Sciatic nerve (tissue), 2 donors: Measurements from ENCODE around the gene MDM2. TPM values are rescaled to one million over a fixed set of nuclear protein-coding genes. Genes with fewer than 3 reads are reported as not detected.

Experiments
- ATAC-seq: fragments of 200-7000 bp; cut with Tn5 transposase; one replicate; pipeline ENCODE4 v1.9.1; 2020; ENCODE audit warnings: mild to moderate bottlenecking, moderate library complexity
- DNase-seq: peaks from one replicate; pipeline ENCODE4 v3.0.0-alpha.2; 2020; ENCODE audit warnings: low spot score
- intact Hi-C: fragments of 100-400 bp; cut with DNase I; formaldehyde crosslinking; loops from one replicate; pipeline ENCODE4 v1.14.2; 2022
- total RNA-seq: library from RNA; stranded (reverse); fragmentation: NEBNext Ultra II Directional; extraction: Animal tissue kit (Norgen Biotek cat#: 25700); gene quantifications from one replicate; pipeline ENCODE4 v1.2.1, GENCODE V29; 2021
- donor health status: DM: no; HTN: no; CAD: no.
- donor health status: DM: no; HTN: no; CAD: no.

MDM2 gene
- total RNA-seq, 1 donor from 2014 or later: 85.7 TPM

DNA sequence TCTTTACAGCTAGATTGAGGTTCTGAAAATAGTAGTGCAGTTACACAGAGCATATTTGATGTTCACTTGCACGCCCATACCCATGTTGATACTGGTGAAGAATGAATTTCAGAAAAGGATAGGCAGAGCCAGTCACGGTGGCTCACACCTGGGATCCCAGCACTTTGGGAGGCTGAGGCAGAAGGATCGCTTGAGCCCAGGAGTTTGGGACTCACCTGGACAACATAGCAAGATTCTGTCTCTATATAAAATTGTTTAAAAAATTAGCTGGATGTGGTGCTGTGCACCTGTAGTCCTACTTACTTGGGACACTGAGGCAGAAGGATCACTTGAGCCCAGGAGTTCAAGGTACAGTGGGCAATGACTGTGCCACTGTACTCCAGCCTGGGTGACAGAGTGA, 56.6 kb downstream of the MDM2 start:
- no peak for DNase-seq
- intact Hi-C loops: loop anchor here (10.0 kb wide), 1 partner anchor 200 kb away; no protein-coding TSS in a partner anchor
- no peak for ATAC-seq

DNA sequence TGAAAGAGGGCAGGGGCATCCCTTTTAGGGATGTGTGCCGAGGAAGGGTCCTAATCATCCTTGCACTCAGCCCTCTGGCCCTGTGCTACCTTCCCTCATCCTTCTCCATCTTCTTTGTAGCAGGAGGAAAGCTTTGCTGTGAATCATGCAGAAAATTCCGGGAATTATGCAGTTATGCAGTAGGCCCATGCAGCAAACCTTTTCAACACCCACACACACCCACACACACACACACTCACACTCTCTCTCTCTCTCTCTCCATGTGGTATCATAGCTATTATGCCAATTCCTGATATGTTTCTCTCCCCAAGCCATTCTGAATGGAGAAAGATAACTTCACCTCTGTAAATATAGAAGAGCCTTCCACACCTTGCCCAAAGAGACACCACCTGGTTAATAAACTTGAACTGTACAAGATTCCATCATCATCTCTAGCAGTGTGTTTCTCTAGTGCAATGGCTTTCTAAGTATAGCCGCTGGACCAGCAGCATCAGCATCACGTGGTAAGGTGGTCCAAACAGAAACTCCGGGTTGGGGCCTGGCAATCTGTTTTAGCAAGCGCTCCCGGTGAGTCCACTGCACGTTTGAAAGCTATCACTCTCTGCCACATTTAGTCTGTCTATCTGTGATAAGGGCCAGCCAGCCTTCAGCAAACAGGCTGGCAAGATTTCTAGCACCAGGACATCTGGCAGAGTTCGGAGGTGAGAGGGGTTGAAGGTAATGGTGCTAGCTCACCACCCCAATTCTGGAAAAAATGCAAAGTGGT, 57.6 kb downstream of the MDM2 start:
- ATAC-seq (no peak), DNase-seq (no peak)
- intact Hi-C loops: loop anchor here (10.0 kb wide), 1 partner anchor 199 kb away; no protein-coding TSS in a partner anchor

DNA sequence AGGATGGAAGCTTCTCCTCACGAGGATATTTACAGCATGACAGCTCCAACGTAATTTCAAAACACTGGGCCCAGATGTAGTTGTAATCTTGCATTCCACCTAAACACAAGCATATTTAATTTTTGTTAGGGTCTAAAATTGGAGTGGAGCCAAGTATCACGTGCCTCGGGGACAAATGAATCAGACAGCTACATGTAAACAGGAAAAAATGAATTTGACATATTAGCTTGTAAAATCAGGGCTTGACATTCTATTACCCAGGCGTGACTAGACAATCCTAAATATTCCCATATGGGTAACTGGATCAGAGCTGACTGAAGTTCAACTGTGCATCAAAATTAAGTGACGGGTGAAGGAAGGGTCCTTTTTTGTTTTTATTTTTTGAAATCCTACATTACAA, 59.0 kb downstream of the MDM2 start:
- intact Hi-C loops: loop anchor here (10.0 kb wide), 1 partner anchor 198 kb away; no protein-coding TSS in a partner anchor
- DNase-seq: no peak
- no peak for ATAC-seq

DNA sequence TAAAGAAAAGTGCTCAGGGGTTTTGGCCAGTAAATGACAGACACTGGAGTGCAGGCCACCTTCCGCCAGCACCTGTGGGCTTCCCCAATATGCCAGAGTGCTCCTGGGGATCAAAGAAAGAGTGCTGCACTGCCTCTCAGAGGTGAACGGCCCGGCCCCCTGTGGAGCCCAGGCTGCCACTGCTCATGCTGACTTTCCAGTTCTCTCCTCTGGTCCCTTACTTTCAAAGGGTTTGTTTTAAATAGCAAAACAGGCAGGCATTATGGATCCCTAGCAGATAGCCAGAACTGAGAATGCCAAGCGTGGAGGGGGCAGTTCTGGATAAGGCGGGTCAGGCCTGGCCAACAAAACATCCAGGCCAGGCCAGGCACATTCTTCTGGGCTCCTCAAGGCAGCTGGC, 59.6 kb downstream of the MDM2 start:
- intact Hi-C loops: loop anchor here (10.0 kb wide), 1 partner anchor 197 kb away; no protein-coding TSS in a partner anchor
- ATAC-seq: no peak

DNA sequence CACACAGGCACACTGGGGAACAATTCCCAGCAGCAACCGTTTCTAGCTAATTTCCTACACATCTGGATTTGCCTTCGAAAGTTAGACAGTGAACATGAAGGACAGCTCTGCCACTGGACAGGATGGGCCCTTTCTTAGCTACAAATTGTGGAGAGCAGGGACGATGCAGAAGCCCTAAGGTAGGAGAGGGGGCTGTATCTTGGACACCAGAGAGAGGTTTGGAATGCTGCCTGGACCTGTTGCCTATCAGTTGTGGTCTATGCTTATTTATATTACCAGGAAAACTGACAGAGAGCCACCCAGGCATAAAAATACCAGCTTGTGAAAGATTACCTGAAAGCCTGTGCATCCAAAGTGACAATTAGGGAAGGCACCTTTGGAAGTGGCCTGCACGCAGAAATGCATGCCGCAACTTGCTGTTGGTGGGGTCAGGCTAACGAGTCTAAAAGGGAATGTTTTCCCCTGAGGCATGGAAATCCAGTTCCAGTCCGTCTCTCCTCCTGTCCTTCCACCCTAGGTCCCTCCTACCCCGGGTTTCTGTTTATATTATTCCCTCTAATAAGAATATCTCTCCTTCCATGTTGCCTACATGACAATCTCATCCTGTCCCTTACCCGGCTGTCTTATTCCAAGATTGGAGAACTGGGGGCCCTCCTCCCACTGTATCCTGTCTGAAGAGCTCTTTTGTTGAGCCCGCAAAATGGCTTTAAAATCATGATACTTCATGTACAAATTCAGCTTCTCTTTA, 60.2 kb downstream of the MDM2 start:
- intact Hi-C loops: loop anchor here (10.0 kb wide), 1 partner anchor 197 kb away; no protein-coding TSS in a partner anchor
- ATAC-seq (no peak), DNase-seq (no peak)

More for the DNA sequence above, 59.6 kb downstream of the MDM2 start:
- no peak for DNase-seq

DNA sequence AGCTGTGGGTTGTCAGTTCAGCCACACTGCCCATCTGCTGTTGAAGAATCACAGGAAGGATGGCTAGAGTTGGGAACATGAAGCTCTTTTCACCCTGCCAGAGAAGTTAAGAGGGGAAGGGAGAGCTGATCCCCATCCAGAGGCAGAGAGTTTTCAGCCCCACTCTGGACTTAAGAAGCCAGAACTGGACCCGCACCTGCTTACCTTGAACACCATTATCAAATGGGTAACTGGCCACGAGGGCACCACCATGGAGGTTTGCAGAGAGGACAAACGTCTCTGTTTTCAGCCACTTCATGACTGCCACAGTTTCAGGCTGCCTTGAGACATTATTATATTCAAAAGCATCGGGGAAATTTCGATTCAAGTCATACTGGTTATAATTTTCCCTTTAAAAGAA, 62.0 kb downstream of the MDM2 start:
- ATAC-seq: no peak
- intact Hi-C loops: no loop called here
- no peak for DNase-seq

DNA sequence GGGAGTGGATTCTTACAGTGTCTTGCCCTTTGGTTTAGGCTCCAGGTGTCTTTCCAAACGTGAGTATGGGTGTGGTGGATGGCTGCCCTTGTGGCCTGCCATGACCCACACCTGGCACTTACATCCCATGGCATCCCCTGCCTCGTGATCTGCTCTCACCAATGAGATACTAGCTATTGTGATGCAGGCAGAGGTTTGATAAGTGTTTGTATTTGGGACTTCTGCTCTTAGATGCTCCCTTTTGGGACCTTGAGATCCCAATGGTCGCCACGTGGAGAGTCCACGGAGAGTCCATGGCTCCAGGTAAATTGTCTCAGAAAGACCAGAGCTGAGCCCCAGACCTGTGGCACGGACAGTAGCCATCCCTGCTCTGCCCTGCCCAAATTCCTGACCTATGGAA, 62.5 kb downstream of the MDM2 start:
- ATAC-seq (no peak), DNase-seq (no peak)
- intact Hi-C loops: no loop called here

DNA sequence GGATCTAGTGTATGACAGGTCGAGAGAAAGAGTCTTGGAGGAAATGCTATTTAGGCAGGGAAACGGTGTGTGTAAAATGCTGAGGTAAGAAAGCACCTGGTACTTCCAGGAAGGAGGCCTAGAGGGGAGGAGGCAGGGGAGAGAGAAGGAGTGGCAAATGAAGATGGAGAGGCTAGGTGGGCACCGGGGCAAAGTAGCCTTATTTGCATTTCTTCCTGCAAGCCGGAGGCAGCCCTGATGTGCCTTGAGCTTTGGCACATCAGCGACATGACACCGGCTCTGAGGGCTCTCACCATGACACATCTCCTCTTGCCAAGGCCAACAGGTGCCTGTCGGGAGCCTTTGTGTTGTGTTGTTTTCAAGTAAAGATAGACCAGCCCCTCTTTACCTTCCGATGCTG, 63.4 kb downstream of the MDM2 start:
- intact Hi-C loops: no loop called here
- no peak for ATAC-seq
- no peak for DNase-seq

DNA sequence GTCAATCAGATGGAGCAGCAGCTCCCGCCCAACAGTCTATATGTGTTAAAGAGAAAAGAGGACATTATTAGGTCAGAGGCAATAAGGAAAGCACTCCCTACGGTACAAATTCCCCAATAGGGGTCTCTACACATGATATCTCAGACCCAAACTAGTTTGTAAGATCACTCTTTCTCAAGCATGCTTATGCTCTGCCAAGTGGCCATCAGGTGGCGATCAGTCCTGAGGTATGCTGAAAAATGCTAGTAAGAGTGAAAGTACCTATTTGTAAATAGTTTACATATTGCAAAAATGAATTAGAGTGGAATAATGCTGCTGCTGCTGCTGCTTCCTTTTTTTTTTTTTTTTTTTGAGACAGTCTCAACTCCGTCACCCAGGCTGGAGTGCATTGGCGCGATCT, 63.9 kb downstream of the MDM2 start:
- DNase-seq: no peak
- no peak for ATAC-seq
- intact Hi-C loops: no loop called here

DNA sequence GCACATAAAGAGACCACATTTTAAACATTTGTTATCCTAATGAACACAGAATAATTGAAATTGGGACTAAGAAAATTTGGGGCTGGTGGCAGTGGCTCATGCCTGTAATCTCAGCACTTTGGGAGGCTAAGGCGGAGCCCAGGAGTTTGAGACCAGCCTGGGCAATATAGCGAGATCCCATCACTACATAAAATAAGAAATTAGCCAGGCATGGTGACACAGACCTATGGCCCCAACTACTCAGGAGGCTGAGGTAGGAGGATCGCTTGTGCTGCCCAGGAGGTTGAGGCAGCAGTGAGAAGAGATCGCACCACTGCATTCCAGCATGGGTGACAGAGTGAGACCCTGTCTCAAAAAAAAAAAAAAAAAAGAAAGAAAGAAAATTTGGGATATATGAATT, 65.3 kb downstream of the MDM2 start:
- DNase-seq (no peak), ATAC-seq (no peak)
- intact Hi-C loops: no loop called here

DNA sequence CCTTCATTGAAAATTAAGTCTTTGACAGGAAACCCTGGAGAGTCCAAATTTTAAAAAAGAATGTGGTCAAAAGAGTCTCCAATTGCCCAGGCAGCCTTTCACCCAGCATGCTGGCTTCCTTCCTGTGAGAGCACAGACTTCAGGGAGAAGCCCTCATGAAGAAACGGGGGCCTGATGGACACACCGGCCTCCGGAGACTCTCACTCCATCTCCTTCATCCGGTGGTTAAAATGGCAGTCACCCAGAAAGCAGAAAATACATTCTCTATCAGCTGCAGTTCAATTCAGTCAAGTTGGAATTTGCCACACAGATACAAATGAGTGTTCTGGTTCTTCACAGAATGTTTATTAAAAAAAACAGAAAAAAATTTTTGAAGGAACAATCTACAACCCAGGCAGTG, 68.5 kb downstream of the MDM2 start:
- ATAC-seq: no peak

DNA sequence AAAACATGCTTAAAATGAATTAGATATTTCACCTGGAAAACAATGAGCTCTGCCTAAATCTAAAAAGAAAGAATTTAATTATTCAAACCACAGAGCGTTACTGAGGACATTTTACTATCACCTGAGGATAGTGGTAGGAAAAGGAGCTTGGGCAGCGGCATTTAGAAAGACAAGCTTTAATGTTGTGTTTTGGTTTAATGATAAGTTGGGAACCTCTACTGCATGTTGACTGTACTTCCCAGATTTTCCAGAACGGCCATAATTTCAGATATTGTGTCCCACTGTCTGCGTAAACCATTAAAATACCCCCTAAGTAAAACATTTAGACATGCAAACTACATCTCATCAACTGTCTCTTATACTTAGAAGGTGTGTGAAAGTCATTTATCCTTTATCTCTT, 69.6 kb downstream of the MDM2 start:
- no peak for ATAC-seq
- no peak for DNase-seq
- intact Hi-C loops: no loop called here

More for the DNA sequence above, 68.5 kb downstream of the MDM2 start:
- intact Hi-C loops: no loop called here
- no peak for DNase-seq

DNA sequence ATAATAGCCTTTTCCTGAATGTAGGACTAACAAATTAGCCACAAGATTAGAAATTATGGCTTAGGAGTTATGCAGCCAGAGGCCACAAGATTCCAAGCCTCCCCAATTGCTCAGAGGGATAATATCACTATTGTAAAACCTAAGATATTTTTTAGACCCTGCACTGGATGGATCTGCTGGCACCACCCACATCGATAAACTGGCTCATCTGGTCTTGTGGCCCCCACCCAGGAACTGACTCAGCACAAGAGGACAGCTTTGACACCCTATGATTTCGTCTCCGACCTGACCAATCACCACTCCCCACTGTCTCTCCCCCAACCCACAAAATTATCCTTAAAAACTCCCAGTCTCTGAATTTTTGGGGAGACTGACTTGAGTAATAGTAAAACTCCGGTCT, 70.3 kb downstream of the MDM2 start:
- ATAC-seq: no peak
- DNase-seq: no peak
- intact Hi-C loops: no loop called here

DNA sequence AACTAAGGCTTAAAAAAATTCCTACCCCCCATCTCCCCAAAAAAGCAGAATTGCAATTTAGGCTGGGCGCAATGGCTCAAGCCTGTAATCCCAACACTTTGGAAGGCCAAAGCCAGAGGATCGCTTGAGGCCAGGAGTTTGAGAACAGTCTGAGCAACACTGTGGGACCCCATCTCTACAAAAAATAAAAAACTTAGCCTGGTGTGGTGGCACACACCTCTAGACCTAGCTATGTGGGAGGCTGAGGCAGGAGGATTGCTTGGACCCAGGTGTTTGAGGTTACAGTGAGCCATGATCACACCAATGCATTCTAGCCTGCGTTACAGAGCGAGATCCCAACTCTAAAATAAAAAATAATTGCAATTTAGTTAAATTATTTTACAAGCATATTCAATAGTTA, 70.9 kb downstream of the MDM2 start:
- DNase-seq (no peak), ATAC-seq (no peak)
- intact Hi-C loops: no loop called here

DNA sequence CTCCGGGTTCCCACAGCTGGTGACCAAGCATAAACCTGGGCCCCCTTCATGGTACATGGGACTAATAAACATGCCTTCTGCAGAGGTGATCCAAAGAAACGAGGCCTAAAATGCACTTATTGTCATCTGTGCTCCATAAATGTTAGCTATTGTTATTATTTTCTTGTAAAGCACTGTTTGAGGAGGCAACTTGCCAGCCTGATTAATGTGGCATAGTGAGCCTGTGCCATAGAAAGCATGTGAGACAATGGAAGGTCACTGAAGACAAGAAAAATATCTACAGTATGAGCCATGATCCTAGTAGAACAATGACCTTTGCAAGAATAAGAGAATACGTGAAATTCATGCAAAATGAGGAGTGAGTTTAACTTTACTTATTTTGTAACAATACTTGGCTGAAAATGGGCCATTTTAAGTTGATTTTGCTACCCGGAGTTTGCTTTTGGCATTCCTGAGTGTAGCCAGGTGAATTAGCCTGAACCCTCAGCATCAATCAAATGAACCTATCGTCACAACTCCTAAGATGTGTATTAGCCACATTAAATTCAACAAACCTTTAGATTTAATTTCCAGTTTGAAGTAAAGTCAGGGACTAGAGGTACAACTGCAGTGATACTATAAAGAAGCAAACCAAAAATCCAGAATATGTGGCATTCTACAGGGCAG, 72.8 kb downstream of the MDM2 start:
- DNase-seq (no peak), ATAC-seq (no peak)
- intact Hi-C loops: no loop called here

DNA sequence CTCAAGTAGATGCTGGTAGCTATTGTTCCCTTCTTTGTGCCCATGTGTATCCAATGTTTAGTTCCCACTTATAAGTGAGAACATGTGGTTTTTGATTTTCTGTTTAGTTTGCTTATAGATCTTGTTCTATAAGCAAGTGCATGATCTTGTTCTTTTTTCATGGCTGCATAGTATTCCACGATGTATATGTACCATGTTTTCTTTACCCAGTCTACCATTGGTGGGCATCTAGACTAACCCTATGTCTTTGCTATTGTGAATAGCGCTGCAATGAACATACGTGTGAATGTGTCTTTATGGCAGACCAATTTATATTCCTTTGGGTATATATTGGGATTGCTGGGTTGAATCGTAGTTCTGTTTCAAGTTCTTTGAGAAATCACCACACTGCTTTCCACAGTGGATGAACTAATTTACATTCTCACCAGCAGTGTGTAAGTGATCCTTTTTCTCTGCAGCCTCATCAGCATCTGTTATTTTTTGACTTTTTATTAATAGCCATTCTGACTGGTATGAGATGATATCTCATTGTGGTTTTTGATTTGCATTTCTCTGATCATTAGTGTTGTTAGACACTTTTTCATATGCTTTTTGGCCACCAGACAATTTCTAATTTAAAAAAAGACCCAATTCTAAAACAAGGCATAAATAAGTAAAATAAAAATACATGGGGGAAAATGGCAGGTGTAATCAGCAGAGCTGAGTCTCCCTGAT, 74.4 kb downstream of the MDM2 start:
- intact Hi-C loops: no loop called here
- ATAC-seq: no peak
- DNase-seq: no peak

DNA sequence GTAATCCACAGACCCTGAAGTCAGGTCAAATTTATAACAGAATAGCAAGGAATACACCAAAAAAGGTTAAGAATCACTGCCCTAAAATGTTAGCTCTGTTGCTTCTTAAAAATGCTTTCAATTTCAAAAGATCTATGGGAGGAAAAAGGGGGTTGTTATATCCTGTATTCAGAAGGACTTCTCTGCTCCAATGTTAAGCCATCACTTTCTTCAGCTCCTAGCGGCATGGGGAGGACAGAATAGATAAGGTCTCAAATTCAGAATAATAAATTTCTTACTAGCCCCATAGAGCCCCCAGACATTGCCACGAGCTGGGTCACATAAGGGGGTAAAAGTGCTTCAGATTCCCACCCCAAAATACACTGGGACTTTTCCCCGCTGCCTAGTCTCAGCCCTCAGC, 75.2 kb downstream of the MDM2 start:
- no peak for DNase-seq
- ATAC-seq: no peak
- intact Hi-C loops: no loop called here

DNA sequence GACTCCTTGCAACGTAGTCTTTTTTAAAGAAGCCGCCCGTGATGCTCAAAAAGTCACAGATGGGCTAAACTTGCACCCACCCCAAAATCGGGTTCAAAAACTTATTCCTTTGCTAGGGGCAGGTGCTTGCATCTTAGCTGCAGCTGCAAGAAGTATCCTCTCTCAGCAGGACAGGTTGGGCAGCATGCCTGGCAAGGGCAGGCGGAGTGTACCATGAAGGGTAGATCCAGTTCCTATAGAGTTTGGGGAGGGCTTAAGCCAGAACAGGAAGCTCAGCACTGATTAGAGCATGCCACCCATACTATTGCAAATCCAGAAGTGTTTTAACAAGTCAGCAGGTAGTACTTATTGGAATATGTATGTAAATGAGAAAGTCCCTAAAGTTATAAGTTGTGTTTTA, 76.3 kb downstream of the MDM2 start:
- intact Hi-C loops: no loop called here
- ATAC-seq (no peak), DNase-seq (no peak)

DNA sequence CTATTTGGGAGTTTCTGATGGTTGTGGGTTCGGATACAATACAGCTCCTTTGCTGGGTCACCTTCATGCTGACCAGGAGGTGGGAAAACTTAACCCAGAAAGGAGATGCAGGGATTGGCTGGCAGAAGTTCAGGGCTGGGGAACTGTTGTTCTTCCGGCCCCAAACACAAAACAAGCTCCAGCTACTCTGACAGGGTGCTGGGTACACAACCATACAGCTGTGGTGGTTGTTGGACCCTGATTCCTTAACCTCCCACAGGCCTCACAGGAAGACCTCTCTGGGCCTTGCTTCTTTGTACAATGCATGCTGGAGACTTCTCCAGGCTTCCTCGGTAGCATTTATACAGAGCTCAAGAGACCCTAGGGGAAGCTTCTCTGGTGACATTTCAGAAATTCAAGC, 77.4 kb downstream of the MDM2 start:
- ATAC-seq (no peak), DNase-seq (no peak)
- intact Hi-C loops: no loop called here
